HepG2 (cell line): ENCODE measurements around the gene ALCAM. TPM values are rescaled to one million over a fixed set of nuclear protein-coding genes. Genes with fewer than 3 reads are reported as not detected.

Experiments used
- ATAC-seq: fragments of 200-7000 bp; cut with Tn5 transposase; 3 replicates; pipeline ENCODE4 v1.9.1; 2020; ENCODE audit warnings: mild to moderate bottlenecking, moderate library complexity
- BruUV-seq: library from RNA; stranded (reverse); fragments of 400-500 nt; replicated peaks from 2 replicates; lab custom pipeline; 2021; lab: Mats Ljungman, UMichigan
- CTCF ChIA-PET: fragments of 300-600 bp; formaldehyde crosslinking; extraction: SDS; loops from one replicate; lab custom pipeline; 2021; ENCODE audit warnings: low total read pairs, inconsistent platforms, low intra/inter-chr PET ratio; lab: Yijun Ruan, JAX
- POLR2A ChIA-PET: fragments of 350-600 bp; sonication (Branson Sonifier 250); formaldehyde crosslinking; loops from one replicate; lab custom pipeline; 2020; ENCODE audit warnings: antibody characterized with exemption, inconsistent platforms; lab: Yijun Ruan, JAX
- DNase-seq: peaks from one replicate; pipeline ENCODE4 v3.0.0-alpha.2; 2015; ENCODE audit warnings: low spot score
- FAIRE-seq: peaks from 3 replicates; lab custom pipeline; 2011; peaks lifted over from hg19 to GRCh38; lab: Jason Lieb, UNC
- H2AFZ ChIP-seq: one replicate; pipeline ENCODE4 v1.6.1; 2011; ENCODE audit warnings: low read length, inconsistent platforms
- H3K27ac ChIP-seq: fragments of 300-600 bp; 3 replicates; pipeline ENCODE4 v1.8.0; 2011; ENCODE audit warnings: mixed run types, mild to moderate bottlenecking, mixed read lengths, low read length, inconsistent platforms; ENCODE audit not compliant: insufficient read depth; ENCODE audit errors: extremely low read length
- H3K27me3 ChIP-seq, 2 experiments: fragments of 200-600 bp in 1 of 2; 2 replicates in 1 of 2; 3 replicates in 1 of 2; pipeline versions ENCODE4 v1.6.0 to v1.8.0; 2011; ENCODE audit warnings: low read length in 2 of 2, mild to moderate bottlenecking in 2 of 2, moderate library complexity in 2 of 2, inconsistent platforms in 1 of 2; ENCODE audit not compliant: insufficient read depth in 2 of 2, control insufficient read depth in 1 of 2
- H3K36me3 ChIP-seq, 2 experiments: fragments of 200-600 bp in 1 of 2; replicated peaks in 1 of 2; 2 replicates in 1 of 2; 3 replicates in 1 of 2; pipeline versions ENCODE4 v1.5.1 to v1.8.0; 2011; ENCODE audit warnings: low read length in 2 of 2, inconsistent platforms in 1 of 2; ENCODE audit not compliant: insufficient read depth in 2 of 2, control insufficient read depth in 1 of 2
- H3K4me1 ChIP-seq: 2 replicates; pipeline ENCODE4 v1.5.1; 2012; ENCODE audit warnings: low read length, inconsistent platforms; ENCODE audit not compliant: insufficient read depth
- H3K4me2 ChIP-seq: 2 replicates; pipeline ENCODE4 v1.6.0; 2011; ENCODE audit warnings: low read depth, low read length, inconsistent platforms
- H3K4me3 ChIP-seq, 3 experiments: fragments of 200-600 bp in 1 of 3; sonication (generic), shearing (Covaris generic) in 1 of 3; replicated peaks in 1 of 3; 2 replicates each; pipeline ENCODE4 v1.5.1; 2011 to 2016; ENCODE audit warnings: low read length in 3 of 3, inconsistent platforms in 2 of 3, low read depth in 2 of 3, mild to moderate bottlenecking in 2 of 3, control low read depth in 1 of 3, mixed read lengths in 1 of 3; ENCODE audit not compliant: insufficient read depth in 1 of 3
- H3K79me2 ChIP-seq: one replicate; pipeline ENCODE4 v1.6.1; 2011; ENCODE audit warnings: low read length, inconsistent platforms; ENCODE audit not compliant: insufficient read depth
- H3K9ac ChIP-seq: 2 replicates; pipeline ENCODE4 v1.6.0; 2011; ENCODE audit warnings: mild to moderate bottlenecking, low read depth, low read length, inconsistent platforms; ENCODE audit not compliant: insufficient read depth
- H3K9me3 ChIP-seq: 2 replicates; pipeline ENCODE4 v1.5.1; 2012; ENCODE audit warnings: mild to moderate bottlenecking, low read length
- H4K20me1 ChIP-seq: 2 replicates; pipeline ENCODE4 v1.6.0; 2011; ENCODE audit warnings: inconsistent platforms, mild to moderate bottlenecking, low read length, moderate library complexity; ENCODE audit not compliant: insufficient read depth
- AHR ChIP-seq: IDR thresholded peaks from 2 replicates; pipeline ENCODE4 v1.6.1; 2018; ENCODE audit warnings: missing genetic modification reagents, missing compliant biosample characterization
- CC2D1A ChIP-seq: sonication (generic); formaldehyde crosslinking; IDR thresholded peaks from 2 replicates; pipeline ENCODE4 v1.8.1; 2023; ENCODE audit warnings: mild to moderate bottlenecking, missing genetic modification reagents
- FOXK1 ChIP-seq: sonication (generic); formaldehyde crosslinking; IDR thresholded peaks from 2 replicates; pipeline ENCODE4 v1.4.0; 2020; ENCODE audit warnings: low read depth, missing genetic modification reagents, borderline replicate concordance
- GABPA ChIP-seq, 2 experiments: IDR thresholded peaks; 2 replicates each; pipeline ENCODE4 v1.6.1; 2011 to 2016; ENCODE audit warnings: low read depth in 2 of 2, low read length in 1 of 2, missing biosample characterization in 1 of 2, missing genetic modification characterization in 1 of 2
- ZEB1 ChIP-seq: IDR thresholded peaks from 2 replicates; pipeline ENCODE4 v1.6.1; 2012; ENCODE audit warnings: mild to moderate bottlenecking, low read depth, inconsistent platforms; ENCODE audit not compliant: insufficient replicate concordance
- ZFYVE20 ChIP-seq: sonication (generic); formaldehyde crosslinking; IDR thresholded peaks from 2 replicates; pipeline ENCODE4 v1.8.0; 2023; ENCODE audit warnings: low read depth, mild to moderate bottlenecking, moderate library complexity, missing genetic modification reagents, borderline replicate concordance
- ZNF550 ChIP-seq: sonication (generic); formaldehyde crosslinking; IDR thresholded peaks from 2 replicates; pipeline ENCODE4 v1.4.0; 2020; ENCODE audit warnings: mild to moderate bottlenecking, missing genetic modification reagents, borderline replicate concordance
- WGBS: methylation state at CpG from one replicate; pipeline ENCODE4 v1.1.6; 2017; ENCODE audit warnings: low lambda C conversion rate; 5-methylcytosine and 5-hydroxymethylcytosine counted together
- in situ Hi-C: cut with HindIII; loops from 2 replicates; pipeline ENCODE4 v1.10.0; 2017; ENCODE audit warnings: low pct_unique_long_range_greater_than_20kb; ENCODE audit not compliant: extremely low pct_ligation_motif_present
- intact Hi-C: fragments of 100-400 bp; cut with micrococcal nuclease; formaldehyde crosslinking; loops from one replicate; pipeline ENCODE4 v1.10.0; 2022; ENCODE audit not compliant: unreplicated experiment
- polyA plus RNA-seq, 8 experiments: library from polyadenylated mRNA; depleted of rRNA in 3 of 8; stranded (reverse) in 7 of 8; unstranded in 1 of 8; fragments of >200 nt; fragmentation: Illumina TruSeq in 4 of 8; extraction: Trizol in 4 of 8; gene quantifications; 2 replicates each; pipeline versions ENCODE4 v1.2.1 to v1.2.3, GENCODE V29; 2011 to 2016; ENCODE audit warnings: low read depth in 4 of 8, missing spikeins in 1 of 8, mixed read lengths in 1 of 8; ENCODE audit not compliant: insufficient read depth in 1 of 8
- total RNA-seq, 5 experiments: library from RNA; depleted of rRNA; stranded (reverse); fragments of >200 nt; fragmentation: Illumina TruSeq; extraction: Trizol; gene quantifications; 2 replicates each; pipeline ENCODE4 v1.2.3, GENCODE V29; 2016; ENCODE audit warnings: low read depth in 1 of 5
- TF ChIP-seq, protein P1 (sequence below): fragments of 450-650 bp; IDR thresholded peaks from 2 replicates; pipeline ENCODE4 v1.6.1; 2017
- TF ChIP-seq, protein P2 (sequence below): IDR thresholded peaks from 2 replicates; pipeline ENCODE4 v1.6.1; 2016; ENCODE audit warnings: mild to moderate bottlenecking, missing biosample characterization, missing genetic modification reagents

The ALCAM gene
- total and polyA plus RNA-seq, 2 of the 13 experiments (the other 11 are each of a cell fraction or from before 2014, with no cell fraction given), result 26.0 to 33.1 TPM

- H3K4me2 ChIP-seq, result no peak overlapping the region
- H3K4me1 ChIP-seq, result no peaks in the 10 kb centered on the region
- peaks cover 1 to 9% of the 10 kb centered on the region in 2 experiments; a peak in 3 of 5 replicates for H3K36me3 ChIP-seq
- no peak for TF ChIP-seq CC2D1A (CRISPR knock-in tag)
- TF ChIP-seq, protein P1, sequence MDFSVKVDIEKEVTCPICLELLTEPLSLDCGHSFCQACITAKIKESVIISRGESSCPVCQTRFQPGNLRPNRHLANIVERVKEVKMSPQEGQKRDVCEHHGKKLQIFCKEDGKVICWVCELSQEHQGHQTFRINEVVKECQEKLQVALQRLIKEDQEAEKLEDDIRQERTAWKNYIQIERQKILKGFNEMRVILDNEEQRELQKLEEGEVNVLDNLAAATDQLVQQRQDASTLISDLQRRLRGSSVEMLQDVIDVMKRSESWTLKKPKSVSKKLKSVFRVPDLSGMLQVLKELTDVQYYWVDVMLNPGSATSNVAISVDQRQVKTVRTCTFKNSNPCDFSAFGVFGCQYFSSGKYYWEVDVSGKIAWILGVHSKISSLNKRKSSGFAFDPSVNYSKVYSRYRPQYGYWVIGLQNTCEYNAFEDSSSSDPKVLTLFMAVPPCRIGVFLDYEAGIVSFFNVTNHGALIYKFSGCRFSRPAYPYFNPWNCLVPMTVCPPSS, result no peak
- no peak for TF ChIP-seq ZFYVE20 (CRISPR knock-in tag)
- TF ChIP-seq, protein P2, sequence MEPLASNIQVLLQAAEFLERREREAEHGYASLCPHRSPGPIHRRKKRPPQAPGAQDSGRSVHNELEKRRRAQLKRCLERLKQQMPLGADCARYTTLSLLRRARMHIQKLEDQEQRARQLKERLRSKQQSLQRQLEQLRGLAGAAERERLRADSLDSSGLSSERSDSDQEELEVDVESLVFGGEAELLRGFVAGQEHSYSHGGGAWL (CRISPR knock-in tag), result no peak
- TF ChIP-seq ZNF550 (CRISPR knock-in tag), result no peak
- no peak for TF ChIP-seq GABPA (IDR thresholded peaks at IDR 0.05; ENCODE audit: low read depth, low read length)
- TF ChIP-seq GABPA (CRISPR knock-in tag; IDR thresholded peaks at IDR 0.05; ENCODE audit: low read depth), result peak; percentile 58
- no peak for TF ChIP-seq FOXK1
- TF ChIP-seq ZEB1, result no peak
- no peak for TF ChIP-seq AHR (CRISPR knock-in tag)
- H3K4me3 ChIP-seq, result no peak overlapping the region
- no TSS peak for BruUV-seq
- H3K9me3 ChIP-seq, result no peaks in the 10 kb centered on the region
- intact Hi-C loops (no loop called here), in situ Hi-C loops (no loop called here)
- no peak for FAIRE-seq
- POLR2A ChIA-PET, result no interaction called here
- no peaks in the 10 kb centered on the region for H4K20me1 ChIP-seq
- no peaks in the 10 kb centered on the region for H3K27me3 ChIP-seq
- H3K27ac ChIP-seq, result no peak overlapping the region
- ATAC-seq, result no peak
- DNase-seq, result no peak
- H3K79me2 ChIP-seq, result no peaks in the 10 kb centered on the region
- no peak overlapping the region for H3K9ac ChIP-seq
- 85% methylated on average over 5 of the region's 5 CpGs for WGBS
- CTCF ChIA-PET, result no interaction called here
- no peak overlapping the region for H2AFZ ChIP-seq
These were observed 171.8 kb downstream of the ALCAM start for GRCh38 chr3:105538483-105538882.
